ENCODE data around the gene PRKAR2B. TPM values are rescaled to one million over a fixed set of nuclear protein-coding genes. Genes with fewer than 3 reads are reported as not detected.
A peak's percentile ranks its signal among the peaks of the same experiment; 100 is the strongest.

Gene PRKAR2B
- total RNA-seq, 2 experiments from 2014 or later = 69.0 to 210 TPM

GRCh38 chr7:107012691-107013090, 31.8 kb upstream of the PRKAR2B start:
- H3K4me1 ChIP-seq (ENCODE audit: insufficient read depth, low read length, poor library complexity, severe bottlenecking) = no peaks in the 10 kb centered on the region
- H3K27ac ChIP-seq (ENCODE audit: low read depth, low read length, poor library complexity, severe bottlenecking) = no peak overlapping the region
- no peak overlapping the region for H3K4me3 ChIP-seq (ENCODE audit: low read depth, low read length, poor library complexity, severe bottlenecking)
- ChIA-PET CTCF (ENCODE audit: unreplicated experiment) (no interaction called here), POLR2A (no interaction called here)
- BruUV-seq (replicated peaks) = no TSS peak
- H4K20me1 ChIP-seq (ENCODE audit: insufficient read depth, low read length) = no peaks in the 10 kb centered on the region
- H3K9me2 ChIP-seq (ENCODE audit: insufficient read depth, low read length) = no peaks in the 10 kb centered on the region
- H3K9me3 ChIP-seq (ENCODE audit: low read length) = no peaks in the 10 kb centered on the region
- intact Hi-C loops (cut with micrococcal nuclease; ENCODE audit: unreplicated experiment) = no loop called here
- TF ChIP-seq EZH2phosphoT487 (IDR thresholded peaks at IDR 0.05; ENCODE audit: borderline replicate concordance, low read depth, low read length) (no peak), CTCF (conservative IDR thresholded peaks at IDR 0.05; ENCODE audit: low read length) (no peak)
- H3K4me2 ChIP-seq (ENCODE audit: low read length) = no peak overlapping the region
- no peaks in the 10 kb centered on the region for H3K36me3 ChIP-seq (ENCODE audit: insufficient read depth, low read length)
- DNase-seq (ENCODE audit: low spot score) = no peak
- no peaks in the 10 kb centered on the region for H3K79me2 ChIP-seq (ENCODE audit: insufficient read depth, low read depth, low read length)
- peak overlapping the region; percentile 33; the same call in 1 of the 2 replicates for H2AFZ ChIP-seq (ENCODE audit: low read length)

- DNase-seq (ENCODE audit: low spot score) = no peak
- no peak for TF ChIP-seq EZH2phosphoT487 (IDR thresholded peaks at IDR 0.05; ENCODE audit: borderline replicate concordance, low read depth, low read length)
- TF ChIP-seq CTCF (conservative IDR thresholded peaks at IDR 0.05; ENCODE audit: low read length) = no peak
- H3K27ac ChIP-seq (ENCODE audit: low read depth, low read length, poor library complexity, severe bottlenecking) = no peak overlapping the region
- BruUV-seq (replicated peaks) = no TSS peak
- peak overlapping the region; percentile 18 for H2AFZ ChIP-seq (ENCODE audit: low read length)
- CTCF ChIA-PET (ENCODE audit: unreplicated experiment) = no interaction called here
- no peaks in the 10 kb centered on the region for H3K9me2 ChIP-seq (ENCODE audit: insufficient read depth, low read length)
- no peak overlapping the region for H3K4me2 ChIP-seq (ENCODE audit: low read length)
- H3K79me2 ChIP-seq (ENCODE audit: insufficient read depth, low read depth, low read length) = no peaks in the 10 kb centered on the region
- POLR2A ChIA-PET = interaction anchor here (0.5 to 1.5 kb wide), 5 partner anchors 10 to 1695 kb away, joined by 3 to 5 read pairs (median 4); no protein-coding TSS in a partner anchor
- intact Hi-C loops (cut with micrococcal nuclease; ENCODE audit: unreplicated experiment) = no loop called here
- H3K4me1 ChIP-seq (ENCODE audit: insufficient read depth, low read length, poor library complexity, severe bottlenecking) = no peaks in the 10 kb centered on the region
- no peak overlapping the region for H3K4me3 ChIP-seq (ENCODE audit: low read depth, low read length, poor library complexity, severe bottlenecking)
- H4K20me1 ChIP-seq (ENCODE audit: insufficient read depth, low read length) = no peaks in the 10 kb centered on the region
- H3K9me3 ChIP-seq (ENCODE audit: low read length) = no peaks in the 10 kb centered on the region
- H3K36me3 ChIP-seq (ENCODE audit: insufficient read depth, low read length) = no peaks in the 10 kb centered on the region
These were observed 30.0 kb upstream of the PRKAR2B start for GRCh38 chr7:107014387-107015023.

GRCh38 chr7:107016312-107016711, 28.2 kb upstream of the PRKAR2B start:
- Histone ChIP-seq H3K27ac (ENCODE audit: low read depth, low read length, poor library complexity, severe bottlenecking) (no peak overlapping the region), H3K4me2 (ENCODE audit: low read length) (no peak overlapping the region), H3K4me1 (ENCODE audit: insufficient read depth, low read length, poor library complexity, severe bottlenecking) (no peaks in the 10 kb centered on the region), H3K9me3 (ENCODE audit: low read length) (no peaks in the 10 kb centered on the region), H3K4me3 (ENCODE audit: low read depth, low read length, poor library complexity, severe bottlenecking) (no peak overlapping the region), H3K79me2 (ENCODE audit: insufficient read depth, low read depth, low read length) (no peaks in the 10 kb centered on the region), H3K36me3 (ENCODE audit: insufficient read depth, low read length) (no peaks in the 10 kb centered on the region), H3K9me2 (ENCODE audit: insufficient read depth, low read length) (no peaks in the 10 kb centered on the region), H4K20me1 (ENCODE audit: insufficient read depth, low read length) (no peaks in the 10 kb centered on the region), H2AFZ (ENCODE audit: low read length) (no peak overlapping the region)
- CTCF ChIA-PET (ENCODE audit: unreplicated experiment) = interaction anchor here (1.2 kb wide), 1 partner anchor 13 kb away, joined by 4 read pairs; no protein-coding TSS in a partner anchor
- no TSS peak for BruUV-seq (replicated peaks)
- DNase-seq (ENCODE audit: low spot score) = no peak
- intact Hi-C loops (cut with micrococcal nuclease; ENCODE audit: unreplicated experiment) = no loop called here
- TF ChIP-seq EZH2phosphoT487 (IDR thresholded peaks at IDR 0.05; ENCODE audit: borderline replicate concordance, low read depth, low read length) (no peak), CTCF (conservative IDR thresholded peaks at IDR 0.05; ENCODE audit: low read length) (no peak)
- POLR2A ChIA-PET = interaction anchor here (0.6 to 1.1 kb wide), 3 partner anchors 8 to 1525 kb away, joined by 3 to 4 read pairs (median 3); no protein-coding TSS in a partner anchor
